Measurements from ENCODE around the gene DNAI2.

DNA sequence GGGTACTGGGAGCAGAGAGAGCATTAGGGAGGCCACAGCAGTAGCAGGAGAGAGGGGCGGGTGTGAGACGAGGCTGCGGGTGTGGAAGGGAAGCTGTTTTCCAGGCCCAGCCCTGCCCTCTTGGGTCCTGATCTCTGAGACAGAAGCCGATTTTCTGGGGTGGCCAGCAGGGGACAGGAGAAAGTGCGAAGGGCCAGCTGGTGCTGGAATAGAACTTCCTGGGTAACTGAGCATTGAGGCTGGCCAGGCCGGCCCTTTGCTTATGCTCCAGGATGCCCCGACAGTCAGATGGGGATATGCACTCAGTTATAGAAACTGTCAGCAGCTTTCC is 86.8 kb downstream of the DNAI2 start:
- TF ChIP-seq, protein P1, sequence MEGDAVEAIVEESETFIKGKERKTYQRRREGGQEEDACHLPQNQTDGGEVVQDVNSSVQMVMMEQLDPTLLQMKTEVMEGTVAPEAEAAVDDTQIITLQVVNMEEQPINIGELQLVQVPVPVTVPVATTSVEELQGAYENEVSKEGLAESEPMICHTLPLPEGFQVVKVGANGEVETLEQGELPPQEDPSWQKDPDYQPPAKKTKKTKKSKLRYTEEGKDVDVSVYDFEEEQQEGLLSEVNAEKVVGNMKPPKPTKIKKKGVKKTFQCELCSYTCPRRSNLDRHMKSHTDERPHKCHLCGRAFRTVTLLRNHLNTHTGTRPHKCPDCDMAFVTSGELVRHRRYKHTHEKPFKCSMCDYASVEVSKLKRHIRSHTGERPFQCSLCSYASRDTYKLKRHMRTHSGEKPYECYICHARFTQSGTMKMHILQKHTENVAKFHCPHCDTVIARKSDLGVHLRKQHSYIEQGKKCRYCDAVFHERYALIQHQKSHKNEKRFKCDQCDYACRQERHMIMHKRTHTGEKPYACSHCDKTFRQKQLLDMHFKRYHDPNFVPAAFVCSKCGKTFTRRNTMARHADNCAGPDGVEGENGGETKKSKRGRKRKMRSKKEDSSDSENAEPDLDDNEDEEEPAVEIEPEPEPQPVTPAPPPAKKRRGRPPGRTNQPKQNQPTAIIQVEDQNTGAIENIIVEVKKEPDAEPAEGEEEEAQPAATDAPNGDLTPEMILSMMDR (IDR thresholded peaks at IDR 0.05 in 4 of 5, conservative IDR thresholded peaks at IDR 0.05 in 1 of 5), result no peak
- no peak for TF ChIP-seq POLR2A (IDR thresholded peaks at IDR 0.05)
